Measurements from ENCODE around the gene CDK5RAP3.

CDK5RAP3 gene

GRCh38 chr17:47948706-47949196 lies 22.2 kb upstream of the CDK5RAP3 start:
- no peak for DNase-seq (ENCODE audit: low read depth in 2 of 2)

DNA sequence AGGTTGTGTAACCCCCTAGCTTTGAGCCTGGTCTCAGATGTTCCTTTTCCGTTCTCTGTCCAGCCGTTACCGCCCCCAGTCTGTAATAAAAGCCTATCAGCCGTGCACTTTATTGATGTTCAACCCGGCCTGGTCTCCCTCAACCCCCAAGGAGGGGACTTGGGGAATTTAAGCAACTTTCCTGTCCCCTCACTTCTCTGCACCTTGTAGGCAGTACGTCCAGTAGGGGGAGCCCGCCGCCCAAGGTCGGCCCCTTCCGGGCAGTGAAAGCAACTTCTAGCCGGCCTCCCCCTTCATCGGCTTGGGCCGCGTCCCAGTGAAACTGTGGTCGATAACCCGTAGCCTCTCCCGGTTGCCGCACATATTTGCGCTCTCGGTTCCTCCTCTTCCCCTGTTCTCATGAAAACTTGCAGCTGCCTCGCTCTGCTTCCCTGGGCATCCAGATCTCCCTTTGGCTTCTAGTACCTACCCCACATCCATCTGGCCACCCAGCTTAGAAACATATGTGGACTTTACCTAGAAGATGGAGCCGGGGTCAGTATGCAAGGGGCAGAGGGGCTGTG lies 21.6 kb upstream of the CDK5RAP3 start:
- peak; percentile 51 to 82 for DNase-seq (ENCODE audit: low read depth in 2 of 2)

DNA sequence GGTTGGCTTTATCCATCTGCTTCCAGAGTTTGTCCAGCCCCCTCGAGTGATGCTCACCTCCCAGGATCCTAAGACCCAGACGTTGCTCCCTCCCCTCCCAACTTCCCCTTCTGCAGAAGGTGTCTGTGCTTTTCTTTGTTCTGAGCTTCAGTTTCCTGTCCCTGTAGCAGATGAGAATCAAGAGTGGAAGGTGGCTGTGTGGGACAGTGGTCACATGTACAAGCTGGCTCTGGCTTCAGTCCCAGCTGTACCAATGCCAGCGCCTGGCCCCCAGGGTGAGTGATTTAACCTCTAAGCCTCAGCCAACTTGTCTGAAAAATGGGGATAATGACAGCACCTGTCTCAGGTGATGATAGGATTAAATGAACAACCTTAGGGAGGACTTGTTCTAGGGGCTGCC lies 21.0 kb upstream of the CDK5RAP3 start:
- DNase-seq (ENCODE audit: low read depth in 2 of 2): no peak

DNA sequence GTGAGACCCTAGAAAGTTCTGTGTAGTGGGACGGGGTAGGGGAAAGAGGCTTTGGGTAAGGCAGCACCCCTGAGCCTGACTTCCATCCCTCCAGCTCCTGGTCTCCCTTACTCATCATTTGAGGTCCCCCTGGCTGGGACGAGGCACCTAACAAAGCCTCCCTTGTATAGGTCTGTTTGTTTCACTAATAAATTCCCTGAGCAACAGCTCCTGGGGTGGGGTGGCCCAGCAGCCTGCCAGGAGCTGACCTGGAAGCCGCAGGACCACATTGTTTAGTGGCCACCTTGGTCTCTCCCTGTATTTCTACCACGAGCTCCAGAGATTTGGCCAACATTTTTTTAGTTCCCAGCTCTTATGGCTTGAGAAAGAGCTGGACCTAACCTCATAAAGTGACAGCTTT lies 20.5 kb upstream of the CDK5RAP3 start:
- DNase-seq (ENCODE audit: low read depth in 2 of 2): no peak

DNA sequence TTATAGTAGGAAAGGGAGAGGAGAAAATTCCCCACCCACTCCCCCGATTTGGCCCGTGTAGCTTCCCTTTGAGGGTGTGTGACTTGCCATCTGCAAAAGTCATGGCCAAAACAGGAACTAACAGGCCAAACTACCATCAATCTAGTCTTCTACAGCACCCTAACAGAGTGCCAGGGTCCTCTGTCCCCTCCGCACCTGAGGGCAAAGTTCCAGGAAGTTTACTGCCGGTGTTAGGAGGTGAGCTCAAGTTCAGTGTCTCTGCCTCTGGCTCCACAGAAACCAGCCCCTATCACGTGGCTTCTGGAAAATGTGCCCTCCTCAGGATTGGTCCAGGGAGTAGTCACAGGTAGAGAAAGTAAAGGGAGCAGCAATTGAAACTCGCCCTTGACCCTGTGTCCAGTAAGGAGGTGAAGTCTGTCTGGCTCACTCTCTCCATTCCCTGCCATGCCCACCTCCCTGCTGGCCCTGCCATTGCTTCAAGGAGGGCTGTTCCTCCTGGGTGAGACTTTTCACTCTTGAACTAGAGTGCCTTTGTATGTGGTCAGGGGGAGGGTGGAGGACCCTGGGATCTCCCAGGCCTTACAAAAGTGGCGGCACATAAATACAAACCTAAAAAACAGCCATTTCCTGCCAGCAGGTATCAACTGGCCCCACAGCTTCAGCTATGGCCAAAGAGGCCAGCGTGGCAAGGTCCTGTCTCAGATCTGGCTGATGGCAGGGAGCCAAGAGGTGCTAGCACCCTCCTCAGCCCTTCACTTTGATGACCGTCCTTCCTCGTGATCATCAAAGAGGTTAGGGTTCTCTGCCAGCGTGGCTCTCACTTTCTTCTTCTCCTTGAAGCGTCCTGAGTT lies 18.5 kb upstream of the CDK5RAP3 start:
- DNase-seq (ENCODE audit: low read depth in 2 of 2): no peak

DNA sequence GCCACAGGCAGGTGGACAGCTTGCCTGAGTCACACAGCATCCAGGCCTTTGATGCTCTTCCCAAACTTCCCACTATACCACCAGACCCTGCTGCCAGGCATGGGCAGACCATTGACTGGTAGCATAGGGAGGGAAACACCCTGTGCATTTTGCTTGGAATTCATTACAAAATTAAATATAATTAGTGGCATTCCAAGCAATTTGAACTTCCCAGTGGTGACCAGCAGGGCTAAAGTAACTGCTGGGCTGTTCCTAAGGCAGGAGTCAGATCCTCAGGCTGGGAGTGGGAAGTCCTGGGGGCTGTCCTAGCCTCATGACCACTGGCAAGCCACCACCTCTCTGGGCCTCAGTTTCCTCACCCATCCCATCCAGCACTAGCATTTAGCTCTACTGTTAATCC lies 17.0 kb upstream of the CDK5RAP3 start:
- DNase-seq (ENCODE audit: low read depth in 2 of 2): no peak

GRCh38 chr17:47955497-47956461 lies 15.1 kb upstream of the CDK5RAP3 start:
- DNase-seq (ENCODE audit: low read depth in 2 of 2): no peak

DNA sequence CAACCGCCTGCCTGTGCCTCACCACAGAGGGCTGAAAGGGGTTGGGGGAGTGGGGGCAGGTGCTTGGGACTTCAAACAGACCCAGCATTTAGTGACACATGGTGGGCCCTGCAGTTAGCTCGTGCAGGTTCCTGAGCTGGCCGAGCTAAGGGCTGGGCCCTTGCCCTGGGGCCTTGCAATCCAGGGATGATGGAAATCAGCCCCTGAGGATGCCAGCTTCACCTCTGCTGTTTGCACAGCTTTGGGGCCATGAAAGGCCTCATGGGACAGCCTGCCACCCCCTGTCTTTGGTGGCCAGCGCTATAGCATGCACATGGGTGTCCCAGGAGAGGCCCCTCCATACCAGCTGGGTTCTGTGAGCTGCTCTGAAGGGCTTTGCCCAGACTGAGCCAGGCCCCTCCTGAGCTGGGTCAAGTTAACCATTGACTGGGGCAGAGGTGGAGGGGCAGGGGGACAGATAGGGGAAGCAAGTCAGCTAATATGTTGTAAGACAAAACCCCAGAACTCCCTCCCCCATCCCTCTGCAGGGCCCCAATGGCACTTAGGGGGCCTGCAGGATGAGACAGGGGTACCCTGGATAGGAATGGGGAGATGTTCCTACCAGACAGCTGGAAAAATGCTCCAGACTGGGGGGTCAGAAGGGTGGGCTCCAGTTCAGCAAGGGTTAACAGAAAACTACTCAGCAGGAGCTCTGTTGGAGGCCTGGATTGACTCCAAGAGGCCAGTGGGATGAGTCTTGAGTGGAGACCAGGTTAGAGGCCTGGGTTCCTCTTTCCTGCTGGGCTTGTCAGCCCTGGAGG lies 13.9 kb upstream of the CDK5RAP3 start:
- no peak for DNase-seq (ENCODE audit: low read depth in 2 of 2)

DNA sequence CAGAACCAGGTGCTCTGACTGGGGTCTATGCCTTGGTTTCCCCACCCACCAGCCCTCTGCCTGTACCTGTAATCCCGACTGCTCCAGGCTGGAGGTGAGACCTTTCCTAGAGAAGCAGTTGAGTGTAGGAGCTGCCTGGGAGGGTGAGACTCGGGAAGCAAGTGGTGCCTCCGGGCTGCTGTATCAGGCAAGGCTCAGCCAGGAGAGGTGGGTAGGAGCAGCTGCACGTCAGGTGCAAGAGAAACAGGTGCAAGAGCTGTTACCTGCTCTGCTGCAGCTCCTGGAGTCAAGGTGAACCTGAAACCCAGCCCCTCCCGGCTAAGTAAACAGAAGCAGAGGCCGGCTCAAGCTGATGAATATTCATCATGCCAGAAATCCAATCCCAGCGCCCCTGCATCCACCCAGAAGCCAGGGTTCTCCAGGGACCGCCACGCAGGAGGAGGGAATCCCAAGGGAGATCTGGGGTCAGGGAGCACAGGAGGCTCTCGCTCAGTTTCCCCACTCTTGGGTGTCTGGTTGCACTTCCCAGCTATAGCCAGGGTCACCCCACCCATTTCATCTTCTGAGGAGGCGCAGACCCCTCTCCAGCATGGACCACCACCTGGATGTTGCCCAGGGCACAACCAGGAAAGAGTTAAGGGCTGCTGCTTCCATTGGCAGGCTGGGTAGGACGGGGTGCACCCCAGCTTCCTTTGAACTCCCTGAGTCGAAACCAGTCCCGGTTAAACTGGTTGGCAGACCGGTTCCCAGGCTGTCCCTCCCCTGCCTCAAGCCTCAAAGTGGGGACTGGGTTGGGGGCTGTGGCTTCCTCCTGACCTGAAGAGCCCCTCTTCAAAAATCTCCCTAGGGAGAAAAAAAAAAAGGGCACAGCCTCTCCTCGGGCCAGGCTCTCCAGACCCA lies 13.1 kb upstream of the CDK5RAP3 start, which contains the start of gene PRR15L:
TSS of gene PRR15L (minus strand) at position 293 of the 900 bp plus-strand sequence. CDS start 4,649 bp downstream, outside the sequence.
- DNase-seq (ENCODE audit: low read depth in 2 of 2): no peak

GRCh38 chr17:47959825-47960655 lies 10.9 kb upstream of the CDK5RAP3 start:
- no peak for DNase-seq (ENCODE audit: low read depth in 2 of 2)

- DNase-seq (ENCODE audit: low read depth in 2 of 2): no peak
Observed at GRCh38 chr17:47961406-47961805, 9.5 kb upstream of the CDK5RAP3 start.

DNA sequence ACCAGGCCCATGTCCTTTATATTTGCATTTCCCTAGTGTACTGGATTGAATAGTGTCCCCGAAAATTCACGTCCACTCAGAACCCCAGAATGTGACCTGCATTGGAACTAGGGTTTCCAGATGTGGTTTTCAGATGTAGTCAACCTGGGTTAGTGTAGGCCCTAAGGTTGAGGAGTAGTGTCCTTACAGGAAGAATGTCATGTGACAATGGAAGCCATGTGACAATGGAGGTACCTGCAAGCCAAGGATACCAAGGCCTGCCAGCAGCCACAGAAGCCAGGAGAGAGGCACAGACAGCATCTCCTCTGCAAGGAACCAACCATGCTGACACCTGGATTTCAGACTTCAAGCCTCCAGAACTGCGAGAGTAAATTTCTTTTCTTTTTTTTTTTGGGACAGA lies 8.0 kb upstream of the CDK5RAP3 start:
- DNase-seq (ENCODE audit: low read depth in 2 of 2): no peak

DNA sequence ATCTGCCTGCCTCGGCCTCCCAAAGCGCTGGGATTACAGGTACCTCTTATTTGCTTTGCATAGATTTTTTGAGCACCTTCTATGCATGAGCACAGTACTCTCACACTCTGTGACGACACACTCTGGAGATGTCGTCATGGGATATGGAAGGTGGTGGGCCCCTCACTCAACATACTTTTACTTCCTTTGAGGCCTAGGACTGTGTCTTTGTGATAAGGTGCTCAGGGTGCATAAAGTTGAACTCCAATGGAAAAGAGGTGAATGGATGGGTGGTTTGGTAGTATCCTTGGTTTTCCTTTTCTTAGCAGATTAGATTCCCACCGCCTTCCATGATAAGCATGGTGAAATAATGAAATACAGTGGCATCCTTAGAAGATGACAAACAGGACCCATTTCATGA lies 6.1 kb upstream of the CDK5RAP3 start:
- DNase-seq (ENCODE audit: low read depth in 2 of 2): no peak

GRCh38 chr17:47966079-47966519 lies 4.8 kb upstream of the CDK5RAP3 start:
- DNase-seq (ENCODE audit: low read depth in 2 of 2): no peak

- no peak for DNase-seq (ENCODE audit: low read depth in 2 of 2)
Observed at GRCh38 chr17:47967607-47968252, 3.2 kb upstream of the CDK5RAP3 start.

DNA sequence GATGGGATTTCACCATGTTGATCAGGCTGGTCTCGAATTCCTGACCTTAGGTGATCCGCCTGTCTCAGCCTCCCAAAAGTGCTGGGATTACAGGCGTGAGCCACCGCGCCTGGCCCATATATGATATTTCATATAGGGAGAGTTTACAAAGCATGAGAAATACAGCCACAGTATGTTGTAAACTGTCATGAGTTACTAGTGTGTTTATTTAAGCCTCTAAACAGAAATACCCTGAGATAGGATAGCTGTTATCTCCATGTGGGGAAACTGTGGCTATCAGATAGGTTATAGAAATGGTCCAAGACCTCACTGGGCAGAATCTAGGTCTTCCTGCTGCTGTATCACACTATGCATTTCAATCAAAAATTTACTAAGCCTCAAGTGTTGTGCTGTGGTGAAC lies 2.1 kb upstream of the CDK5RAP3 start:
- no peak for DNase-seq (ENCODE audit: low read depth in 2 of 2)

DNA sequence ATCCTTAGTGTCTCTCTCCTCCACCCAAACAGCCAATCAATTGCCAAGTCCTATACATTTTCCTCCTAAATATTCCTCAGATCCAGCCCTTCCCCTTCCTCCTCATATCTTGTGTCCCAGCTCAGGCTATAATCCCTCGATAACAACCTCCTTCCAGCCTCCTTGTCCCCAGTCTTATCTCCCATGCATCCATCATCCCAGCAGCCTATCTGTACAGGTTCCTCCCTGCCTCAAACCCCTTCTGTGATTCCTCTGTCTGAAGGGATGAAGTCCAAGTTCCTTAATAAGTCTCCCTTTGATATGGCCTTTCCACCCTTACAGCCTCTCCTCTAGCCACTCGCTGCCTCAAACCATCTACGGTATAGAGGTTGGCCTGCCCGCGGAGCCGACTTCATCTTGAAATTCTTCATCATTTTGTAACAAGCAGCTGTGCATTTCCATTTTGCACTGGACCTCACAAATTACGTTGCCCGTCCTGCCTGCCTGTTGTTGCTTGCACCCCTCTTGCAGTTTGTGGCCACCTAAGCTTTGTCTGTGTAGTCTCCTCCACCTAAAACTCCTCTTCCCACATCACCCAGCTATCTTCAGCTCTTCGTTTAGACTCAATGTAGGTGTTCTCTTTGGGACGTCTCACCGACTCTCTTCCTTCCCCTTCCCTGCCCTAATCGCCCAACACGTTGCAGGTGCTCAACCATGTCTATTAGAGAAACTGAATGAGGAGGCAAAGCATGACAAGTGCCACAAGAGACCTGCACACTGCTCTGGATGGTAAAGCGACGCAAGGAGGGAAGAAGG lies 786 bp upstream of the CDK5RAP3 start:
- no peak for DNase-seq (ENCODE audit: low read depth in 2 of 2)

DNA sequence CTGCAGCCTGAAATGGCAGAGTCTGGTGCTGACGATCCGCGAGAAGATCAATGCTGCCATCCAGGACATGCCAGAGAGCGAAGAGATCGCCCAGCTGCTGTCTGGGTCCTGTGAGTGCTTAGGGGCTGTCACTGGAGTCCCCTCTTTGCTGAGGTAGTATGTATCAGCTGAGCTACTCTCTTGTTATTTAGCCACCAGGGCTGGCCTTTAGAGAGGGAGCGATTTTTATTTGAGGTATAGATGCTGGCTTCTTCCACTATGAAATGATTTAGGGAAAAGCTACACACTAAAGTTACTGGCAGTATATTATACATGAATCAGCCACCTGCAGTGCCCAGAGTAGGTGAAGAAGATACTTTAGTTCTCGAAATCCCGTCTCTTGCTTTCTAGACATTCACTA lies 2.6 kb downstream of the CDK5RAP3 start:
- no peak for DNase-seq (ENCODE audit: low read depth in 2 of 2)
